CD14-positive monocyte (primary cell): ENCODE results near the gene BPI. TPM values are rescaled to one million over a fixed set of nuclear protein-coding genes. Genes with fewer than 3 reads are reported as not detected.

Source experiments
- DNase-seq, 3 donors: peaks; one replicate each; pipeline ENCODE4 v3.0.0-alpha.2; 2011 to 2022
- H2AFZ ChIP-seq: 2 replicates; pipeline ENCODE4 v1.6.0; 2012; ENCODE audit warnings: mild to moderate bottlenecking, low read depth, low read length, inconsistent platforms; ENCODE audit not compliant: insufficient read depth, poor library complexity, severe bottlenecking
- H3K27ac ChIP-seq, 2 donors: 1 replicate in 1 of 2; 2 replicates in 1 of 2; pipeline ENCODE4 v1.5.1; 2012 to 2013; ENCODE audit warnings: low read length in 2 of 2, control low read depth in 1 of 2, inconsistent platforms in 1 of 2, low read depth in 1 of 2, mild to moderate bottlenecking in 1 of 2
- H3K27me3 ChIP-seq, 2 donors: one replicate each; pipeline versions ENCODE4 v1.6.0 to v1.6.1; 2011 to 2013; ENCODE audit warnings: low read length in 2 of 2; ENCODE audit not compliant: control insufficient read depth in 2 of 2, insufficient read depth in 2 of 2
- H3K36me3 ChIP-seq, 2 donors: replicated peaks in 1 of 2; 1 replicate in 1 of 2; 2 replicates in 1 of 2; pipeline versions ENCODE4 v1.5.1 to v1.6.1; 2012 to 2013; ENCODE audit warnings: low read length in 2 of 2, control low read depth in 1 of 2, inconsistent platforms in 1 of 2, mild to moderate bottlenecking in 1 of 2; ENCODE audit not compliant: insufficient read depth in 2 of 2, control insufficient read depth in 1 of 2
- H3K4me1 ChIP-seq, 2 donors: 1 replicate in 1 of 2; 2 replicates in 1 of 2; pipeline versions ENCODE4 v1.5.1 to v1.6.1; 2012 to 2013; ENCODE audit warnings: low read length in 2 of 2, control low read depth in 1 of 2, inconsistent platforms in 1 of 2, mild to moderate bottlenecking in 1 of 2, moderate library complexity in 1 of 2; ENCODE audit not compliant: insufficient read depth in 2 of 2, control insufficient read depth in 1 of 2
- H3K4me2 ChIP-seq: replicated peaks from 2 replicates; pipeline ENCODE3; 2012; ENCODE audit warnings: low read length, moderate library complexity, mild to moderate bottlenecking; ENCODE audit not compliant: poor library complexity, severe bottlenecking; ENCODE audit errors: extremely low read depth
- H3K4me3 ChIP-seq, 3 experiments: fragments of 200-600 bp in 1 of 3; sonication (generic) in 1 of 3; replicated peaks in 1 of 3; 1 replicate in 2 of 3; 2 replicates in 1 of 3; pipeline ENCODE4 v1.5.1; 2011 to 2013; ENCODE audit warnings: low read length in 3 of 3, mild to moderate bottlenecking in 3 of 3, control low read depth in 2 of 3, low read depth in 2 of 3, inconsistent platforms in 1 of 3, moderate library complexity in 1 of 3
- H3K79me2 ChIP-seq: 2 replicates; pipeline ENCODE4 v1.6.0; 2012; ENCODE audit warnings: mild to moderate bottlenecking, control low read depth, inconsistent platforms, low read length, moderate library complexity; ENCODE audit not compliant: insufficient read depth
- H3K9ac ChIP-seq: 2 replicates; pipeline ENCODE4 v1.6.0; 2017; ENCODE audit warnings: low read length, mild to moderate bottlenecking; ENCODE audit not compliant: insufficient read depth, poor library complexity, severe bottlenecking
- H3K9me3 ChIP-seq, 2 donors: replicated peaks in 1 of 2; 1 replicate in 1 of 2; 2 replicates in 1 of 2; pipeline versions ENCODE4 v1.5.1 to v1.6.1; 2012 to 2013; ENCODE audit warnings: low read length in 2 of 2, control low read depth in 1 of 2; ENCODE audit not compliant: control insufficient read depth in 1 of 2, insufficient read depth in 1 of 2
- H4K20me1 ChIP-seq: 2 replicates; pipeline ENCODE4 v1.6.0; 2012; ENCODE audit warnings: mild to moderate bottlenecking, low read length, control low read depth, moderate library complexity; ENCODE audit not compliant: insufficient read depth
- H3K27ac Mint-ChIP-seq, 7 donors: one replicate each; pipeline ENCODE4 v1.8.0; 2020; ENCODE audit warnings: mild to moderate bottlenecking in 7 of 7, mixed read lengths in 7 of 7, moderate library complexity in 6 of 7, inconsistent platforms in 2 of 7
- H3K27me3 Mint-ChIP-seq, 3 donors: one replicate each; pipeline ENCODE4 v1.8.0; 2021 to 2022; ENCODE audit warnings: low read depth in 3 of 3, mild to moderate bottlenecking in 3 of 3, mixed read lengths in 3 of 3, moderate library complexity in 3 of 3, inconsistent platforms in 1 of 3
- H3K36me3 Mint-ChIP-seq, 2 donors: one replicate each; pipeline ENCODE4 v1.8.0; 2020; ENCODE audit warnings: mixed read lengths in 2 of 2, inconsistent platforms in 1 of 2, mild to moderate bottlenecking in 1 of 2
- H3K4me1 Mint-ChIP-seq: one replicate; pipeline ENCODE4 v1.8.0; 2020; ENCODE audit warnings: mild to moderate bottlenecking, mixed read lengths
- H3K4me3 Mint-ChIP-seq, 2 donors: one replicate each; pipeline ENCODE4 v1.8.0; 2020; ENCODE audit warnings: mild to moderate bottlenecking in 2 of 2, mixed read lengths in 2 of 2, moderate library complexity in 1 of 2
- H3K9me3 Mint-ChIP-seq, 7 donors: one replicate each; pipeline ENCODE4 v1.8.0; 2020 to 2022; ENCODE audit warnings: mixed read lengths in 7 of 7, mild to moderate bottlenecking in 6 of 7, moderate library complexity in 6 of 7, inconsistent platforms in 2 of 7
- CTCF ChIP-seq: fragments of 200-600 bp; IDR thresholded peaks from one replicate; pipeline ENCODE4 v1.8.0; 2022; ENCODE audit warnings: antibody characterized with exemption, mild to moderate bottlenecking
- WGBS: methylation state at CpG from one replicate; pipeline ENCODE4 v1.1.5; 2013; ENCODE audit warnings: missing lambda C conversion rate; ENCODE audit not compliant: insufficient coverage; 5-methylcytosine and 5-hydroxymethylcytosine counted together
- intact Hi-C, 2 donors: fragments of 100-400 bp; cut with micrococcal nuclease; formaldehyde crosslinking; loops; one replicate each; pipeline versions ENCODE4 v1.15.0 to v1.15.1; 2023
- polyA plus RNA-seq, 3 donors: library from polyadenylated mRNA; depleted of rRNA in 1 of 3; unstranded in 2 of 3; stranded (reverse) in 1 of 3; fragments of 300-500 nt in 2 of 3; fragments of >200 nt in 1 of 3; fragmentation: Illumina TruSeq in 2 of 3; gene quantifications; 1 replicate in 2 of 3; 2 replicates in 1 of 3; pipeline ENCODE4 v1.2.3, GENCODE V29; 2012 to 2021

BPI gene
- polyA plus RNA-seq, 3 donors, result 8.2 to 9.0 (median 8.7) TPM

- H2AFZ ChIP-seq, result no peak overlapping the region
- no peak overlapping the region for H3K27ac ChIP-seq
- Mint-ChIP-seq H3K4me3 (no peak overlapping the region), H3K27me3 (peaks cover 9 to 13% (median 10%) of the 10 kb centered on the region in 3 donors), H3K4me1 (no peaks in the 10 kb centered on the region), H3K27ac (no peak overlapping the region), H3K36me3 (no peaks in the 10 kb centered on the region), H3K9me3 (peaks cover 0 to 4% (median 0%) of the 10 kb centered on the region in 7 donors)
- H3K9me3 ChIP-seq, result no peaks in the 10 kb centered on the region
- H3K36me3 ChIP-seq, result no peaks in the 10 kb centered on the region
- DNase-seq, result no peak
- H4K20me1 ChIP-seq, result no peaks in the 10 kb centered on the region
- no peak overlapping the region for H3K4me3 ChIP-seq
- no peak overlapping the region for H3K4me2 ChIP-seq
- intact Hi-C loops, result no loop called here
- no peaks in the 10 kb centered on the region for H3K79me2 ChIP-seq
- H3K9ac ChIP-seq, result no peak overlapping the region
- no peaks in the 10 kb centered on the region for H3K27me3 ChIP-seq
- 100% methylated on average over 3 of the region's 4 CpGs for WGBS
- no peak for TF ChIP-seq CTCF
- H3K4me1 ChIP-seq, result no peaks in the 10 kb centered on the region
These were observed 42.8 kb downstream of the BPI start for GRCh38 chr20:38346741-38347140.

GRCh38 chr20:38349856-38350255, 45.9 kb downstream of the BPI start:
- Histone ChIP-seq H2AFZ (no peak overlapping the region), H3K27me3 (no peaks in the 10 kb centered on the region), H3K36me3 (no peaks in the 10 kb centered on the region), H3K4me2 (no peak overlapping the region), H3K4me3 (no peak overlapping the region), H4K20me1 (no peaks in the 10 kb centered on the region), H3K4me1 (no peaks in the 10 kb centered on the region), H3K9ac (no peak overlapping the region), H3K79me2 (no peaks in the 10 kb centered on the region), H3K9me3 (no peaks in the 10 kb centered on the region), H3K27ac (no peak overlapping the region)
- TF ChIP-seq CTCF, result no peak
- 95% methylated on average over 5 of the region's 5 CpGs for WGBS
- intact Hi-C loops, result no loop called here
- no peaks in the 10 kb centered on the region for H3K36me3 Mint-ChIP-seq
- no peak overlapping the region for H3K27ac Mint-ChIP-seq
- H3K9me3 Mint-ChIP-seq, result peaks cover 0 to 4% (median 0%) of the 10 kb centered on the region in 7 donors
- DNase-seq, result no peak
- H3K4me1 Mint-ChIP-seq, result no peaks in the 10 kb centered on the region
- H3K27me3 Mint-ChIP-seq, result peaks cover 4 to 5% (median 4%) of the 10 kb centered on the region in 3 donors
- no peak overlapping the region for H3K4me3 Mint-ChIP-seq
